A549 (cell line): Measurements from ENCODE around the gene SEMA5A.

Experiments
- CHD2 ChIP-seq: fragments of 150-350 bp; IDR thresholded peaks from 2 replicates; pipeline ENCODE4 v1.6.1; 2014; ENCODE audit warnings: low read length; ENCODE audit not compliant: partially characterized antibody
- CTCF ChIP-seq: fragments of >200 bp; sonication (Bioruptor Twin); formaldehyde crosslinking; IDR thresholded peaks from 3 replicates; pipeline ENCODE4 v1.5.1; 2016
- EP300 ChIP-seq, 2 experiments: fragments of >200 bp; sonication (Bioruptor Twin); formaldehyde crosslinking; IDR thresholded peaks; 2 replicates in 1 of 2; 3 replicates in 1 of 2; pipeline ENCODE4 v1.6.1; 2016 to 2017
- HOXB5 ChIP-seq: fragments of 250-450 bp; sonication (Bioruptor Pico); IDR thresholded peaks from 2 replicates; pipeline ENCODE4 v1.5.0; 2020; ENCODE audit warnings: mild to moderate bottlenecking, moderate library complexity
- MYC ChIP-seq: IDR thresholded peaks from 2 replicates; pipeline ENCODE4 v1.6.1; 2012; ENCODE audit warnings: mild to moderate bottlenecking, inconsistent platforms, low read length, improper control_type of control experiment, borderline replicate concordance
- NPAS2 ChIP-seq: fragments of 250-450 bp; sonication (Bioruptor Pico); IDR thresholded peaks from 2 replicates; pipeline ENCODE4 v1.8.0; 2022; ENCODE audit warnings: mild to moderate bottlenecking, moderate library complexity, borderline replicate concordance
- POLR2A ChIP-seq: IDR thresholded peaks from 2 replicates; pipeline ENCODE4 v1.6.1; 2012; ENCODE audit warnings: mild to moderate bottlenecking, low read length
- POLR2AphosphoS2 ChIP-seq: conservative IDR thresholded peaks from 2 replicates; pipeline ENCODE4 v1.6.1; 2012; ENCODE audit warnings: low read length, improper control_type of control experiment, inconsistent platforms
- RFX5 ChIP-seq: fragments of 450-650 bp; IDR thresholded peaks from 2 replicates; pipeline ENCODE4 v1.7.1; 2014; ENCODE audit warnings: antibody characterized with exemption, mild to moderate bottlenecking, moderate library complexity
- SREBF2 ChIP-seq: fragments of 450-650 bp; IDR thresholded peaks from 2 replicates; pipeline ENCODE4 v1.6.1; 2014; ENCODE audit warnings: mild to moderate bottlenecking, moderate library complexity
- ZSCAN20 ChIP-seq: fragments of 250-450 bp; sonication (Bioruptor Pico); IDR thresholded peaks from 2 replicates; pipeline ENCODE4 v1.8.0; 2022; ENCODE audit warnings: mild to moderate bottlenecking, moderate library complexity
- TF ChIP-seq, protein P1 (sequence below): fragments of 200-600 bp; sonication (generic); IDR thresholded peaks from 2 replicates; pipeline ENCODE4 v1.6.1; 2016; ENCODE audit warnings: antibody characterized with exemption, mild to moderate bottlenecking, moderate library complexity

DNA sequence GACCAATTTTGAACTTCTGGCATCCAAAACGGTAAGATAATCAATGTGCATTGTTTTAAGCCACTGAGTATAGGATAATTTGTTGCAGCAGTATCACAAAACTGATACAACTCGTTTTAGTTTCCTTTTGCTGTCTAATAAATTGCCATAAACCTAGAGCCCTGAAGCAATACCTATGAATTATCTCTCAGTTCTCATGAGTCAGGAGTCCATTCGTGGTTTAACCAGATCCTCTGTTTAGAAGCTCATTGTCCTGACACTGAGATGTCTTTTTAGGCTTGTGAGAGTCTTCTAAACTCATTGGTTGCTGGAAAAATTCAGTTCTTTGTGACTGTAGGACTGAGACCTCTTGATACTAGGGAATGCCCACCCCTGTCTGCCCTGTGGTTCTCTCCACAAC is 262.9 kb downstream of the SEMA5A start:
- TF ChIP-seq POLR2A: no peak
- TF ChIP-seq CTCF: no peak
- no peak for TF ChIP-seq POLR2AphosphoS2
- TF ChIP-seq MYC: no peak
- TF ChIP-seq ZSCAN20 (CRISPR knock-in tag): no peak
- TF ChIP-seq RFX5: no peak
- no peak for TF ChIP-seq SREBF2
- TF ChIP-seq HOXB5: no peak
- TF ChIP-seq, protein P1, sequence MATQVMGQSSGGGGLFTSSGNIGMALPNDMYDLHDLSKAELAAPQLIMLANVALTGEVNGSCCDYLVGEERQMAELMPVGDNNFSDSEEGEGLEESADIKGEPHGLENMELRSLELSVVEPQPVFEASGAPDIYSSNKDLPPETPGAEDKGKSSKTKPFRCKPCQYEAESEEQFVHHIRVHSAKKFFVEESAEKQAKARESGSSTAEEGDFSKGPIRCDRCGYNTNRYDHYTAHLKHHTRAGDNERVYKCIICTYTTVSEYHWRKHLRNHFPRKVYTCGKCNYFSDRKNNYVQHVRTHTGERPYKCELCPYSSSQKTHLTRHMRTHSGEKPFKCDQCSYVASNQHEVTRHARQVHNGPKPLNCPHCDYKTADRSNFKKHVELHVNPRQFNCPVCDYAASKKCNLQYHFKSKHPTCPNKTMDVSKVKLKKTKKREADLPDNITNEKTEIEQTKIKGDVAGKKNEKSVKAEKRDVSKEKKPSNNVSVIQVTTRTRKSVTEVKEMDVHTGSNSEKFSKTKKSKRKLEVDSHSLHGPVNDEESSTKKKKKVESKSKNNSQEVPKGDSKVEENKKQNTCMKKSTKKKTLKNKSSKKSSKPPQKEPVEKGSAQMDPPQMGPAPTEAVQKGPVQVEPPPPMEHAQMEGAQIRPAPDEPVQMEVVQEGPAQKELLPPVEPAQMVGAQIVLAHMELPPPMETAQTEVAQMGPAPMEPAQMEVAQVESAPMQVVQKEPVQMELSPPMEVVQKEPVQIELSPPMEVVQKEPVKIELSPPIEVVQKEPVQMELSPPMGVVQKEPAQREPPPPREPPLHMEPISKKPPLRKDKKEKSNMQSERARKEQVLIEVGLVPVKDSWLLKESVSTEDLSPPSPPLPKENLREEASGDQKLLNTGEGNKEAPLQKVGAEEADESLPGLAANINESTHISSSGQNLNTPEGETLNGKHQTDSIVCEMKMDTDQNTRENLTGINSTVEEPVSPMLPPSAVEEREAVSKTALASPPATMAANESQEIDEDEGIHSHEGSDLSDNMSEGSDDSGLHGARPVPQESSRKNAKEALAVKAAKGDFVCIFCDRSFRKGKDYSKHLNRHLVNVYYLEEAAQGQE: no peak
- TF ChIP-seq EP300 (IDR thresholded peaks at IDR 0.05): no peak
- TF ChIP-seq CHD2: no peak
- no peak for TF ChIP-seq NPAS2
